Stimulated activated CD8-positive, alpha-beta memory T cell treated with anti-CD3 and anti-CD28 coated beads, Interleukin-7, amount 100 ng/mL, for 48 hours (primary cell): ENCODE measurements around the gene MOGAT3.

Source experiments
- DNase-seq, 2 donors: peaks; one replicate each; pipeline ENCODE4 v3.0.0-alpha.2; 2020; ENCODE audit warnings: low read depth in 1 of 2; ENCODE audit errors: extremely low read depth in 1 of 2

The MOGAT3 gene

DNA sequence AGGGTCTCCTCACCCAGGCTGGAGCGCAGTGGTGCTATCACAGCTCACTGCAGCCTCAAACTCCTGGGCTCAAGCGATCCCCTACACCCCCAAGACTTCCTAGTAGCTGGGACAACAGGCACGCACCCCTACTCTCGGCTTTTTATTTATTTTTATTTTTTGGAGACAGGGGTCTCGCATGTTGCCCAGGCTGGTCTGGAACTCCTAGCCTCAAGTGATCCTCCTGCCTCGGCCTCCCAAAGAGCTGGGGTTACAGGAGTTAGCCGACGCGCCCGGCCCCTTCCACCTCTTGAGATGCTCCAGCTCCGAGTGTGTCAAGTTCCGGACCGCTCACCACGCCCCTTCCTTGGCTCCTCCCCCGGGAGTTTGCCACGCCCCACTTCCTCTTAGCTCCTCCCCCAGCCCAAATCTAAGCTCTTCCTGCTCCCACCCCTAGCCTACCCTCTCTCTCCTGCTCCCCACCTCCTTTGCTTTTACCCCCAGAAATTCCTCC is 27.0 kb downstream of the MOGAT3 start:
- DNase-seq: peak in 1 of 2 donors; percentile 32

DNA sequence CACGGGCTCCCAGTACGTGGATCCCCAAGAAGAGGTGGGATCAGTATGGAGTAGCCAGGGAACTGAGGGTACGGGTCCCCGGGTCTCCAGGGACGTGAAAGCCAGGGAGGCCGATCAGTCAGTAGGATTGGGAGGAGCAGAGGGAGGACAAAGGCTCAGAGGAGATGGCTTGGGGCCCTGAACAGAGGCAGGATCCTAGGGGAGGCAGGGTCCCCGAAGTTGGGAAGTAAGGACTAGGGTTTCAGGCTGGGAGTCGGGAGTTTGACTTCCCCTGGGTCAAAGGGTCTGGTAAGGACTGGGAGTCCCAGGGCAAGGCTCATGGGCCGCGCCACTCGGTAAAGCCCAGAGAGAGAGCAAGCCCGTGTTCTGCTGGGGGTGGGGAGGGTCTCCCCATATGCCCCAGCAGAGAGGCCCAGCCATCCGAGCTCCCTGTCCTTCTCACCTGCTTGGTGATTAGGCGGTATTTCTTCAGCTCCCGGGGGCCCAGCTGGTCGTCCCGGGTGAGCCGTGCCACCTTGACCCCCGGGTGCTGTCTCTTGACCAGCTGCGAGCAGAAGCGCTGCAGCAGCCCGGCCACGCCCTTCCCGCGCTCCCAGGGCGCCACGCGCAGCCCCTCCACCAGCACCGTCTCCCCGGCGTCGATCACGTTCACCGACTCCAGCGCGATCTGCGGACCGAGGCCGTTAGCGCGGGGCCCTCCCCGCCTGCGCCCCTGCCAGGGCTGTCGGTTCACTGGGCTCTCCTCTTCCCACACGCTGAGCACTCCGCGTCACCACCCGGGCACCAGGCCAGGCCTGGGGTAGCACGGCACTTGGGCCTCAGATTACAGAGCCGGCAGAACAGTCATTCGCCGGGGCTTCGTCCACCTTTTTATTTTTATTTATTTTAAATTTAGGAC is 27.7 kb downstream of the MOGAT3 start:
- DNase-seq: no peak

GRCh38 chr7:101172005-101172853 is 28.6 kb downstream of the MOGAT3 start:
- DNase-seq: no peak

- DNase-seq: no peak
Observed at GRCh38 chr7:101171442-101171837, 29.4 kb downstream of the MOGAT3 start.

GRCh38 chr7:101170617-101171441 is 30.0 kb downstream of the MOGAT3 start:
- DNase-seq: no peak

- DNase-seq: peak; percentile 53 to 68
Observed at GRCh38 chr7:101169838-101170551, 30.8 kb downstream of the MOGAT3 start.

- no peak for DNase-seq
Observed at GRCh38 chr7:101169110-101169837, 31.6 kb downstream of the MOGAT3 start.

GRCh38 chr7:101168412-101169049 is 32.3 kb downstream of the MOGAT3 start:
- DNase-seq: no peak

GRCh38 chr7:101167645-101168411 is 33.0 kb downstream of the MOGAT3 start:
- no peak for DNase-seq

GRCh38 chr7:101166909-101167644 is 33.8 kb downstream of the MOGAT3 start:
- DNase-seq: no peak

- no peak for DNase-seq
Observed at GRCh38 chr7:101166648-101166908, 34.3 kb downstream of the MOGAT3 start.

- no peak for DNase-seq
Observed at GRCh38 chr7:101165958-101166647, 34.7 kb downstream of the MOGAT3 start.

GRCh38 chr7:101165075-101165957 is 35.5 kb downstream of the MOGAT3 start, which contains the start of gene VGF:
Gene VGF, minus strand, starts transcription at chr7:101165569. Its CDS starts 726 bp downstream, at chr7:101164843.
- DNase-seq: peak; percentile 81 to 87

- DNase-seq: no peak
Observed at GRCh38 chr7:101164071-101164840, 36.6 kb downstream of the MOGAT3 start.
